ENCODE data around the gene SLC26A5. TPM values are rescaled to one million over a fixed set of nuclear protein-coding genes. Genes with fewer than 3 reads are reported as not detected.

SLC26A5 gene
- total RNA-seq, 1 experiment from 2014 or later, result 0.29 TPM

GRCh38 chr7:103398483-103399127 is 47.4 kb downstream of the SLC26A5 start:
- TF ChIP-seq, protein P1, sequence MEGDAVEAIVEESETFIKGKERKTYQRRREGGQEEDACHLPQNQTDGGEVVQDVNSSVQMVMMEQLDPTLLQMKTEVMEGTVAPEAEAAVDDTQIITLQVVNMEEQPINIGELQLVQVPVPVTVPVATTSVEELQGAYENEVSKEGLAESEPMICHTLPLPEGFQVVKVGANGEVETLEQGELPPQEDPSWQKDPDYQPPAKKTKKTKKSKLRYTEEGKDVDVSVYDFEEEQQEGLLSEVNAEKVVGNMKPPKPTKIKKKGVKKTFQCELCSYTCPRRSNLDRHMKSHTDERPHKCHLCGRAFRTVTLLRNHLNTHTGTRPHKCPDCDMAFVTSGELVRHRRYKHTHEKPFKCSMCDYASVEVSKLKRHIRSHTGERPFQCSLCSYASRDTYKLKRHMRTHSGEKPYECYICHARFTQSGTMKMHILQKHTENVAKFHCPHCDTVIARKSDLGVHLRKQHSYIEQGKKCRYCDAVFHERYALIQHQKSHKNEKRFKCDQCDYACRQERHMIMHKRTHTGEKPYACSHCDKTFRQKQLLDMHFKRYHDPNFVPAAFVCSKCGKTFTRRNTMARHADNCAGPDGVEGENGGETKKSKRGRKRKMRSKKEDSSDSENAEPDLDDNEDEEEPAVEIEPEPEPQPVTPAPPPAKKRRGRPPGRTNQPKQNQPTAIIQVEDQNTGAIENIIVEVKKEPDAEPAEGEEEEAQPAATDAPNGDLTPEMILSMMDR (conservative IDR thresholded peaks at IDR 0.05; ENCODE audit: low read depth, low read length), result no peak
- no peak for TF ChIP-seq EZH2phosphoT487 (IDR thresholded peaks at IDR 0.05; ENCODE audit: borderline replicate concordance, low read length)
- TF ChIP-seq EZH2 (IDR thresholded peaks at IDR 0.05; ENCODE audit: low read length, unreplicated experiment), result no peak
- Histone ChIP-seq H2AFZ (ENCODE audit: low read length) (no peak overlapping the region), H3K79me2 (ENCODE audit: low read length) (no peaks in the 10 kb centered on the region), H3K9me3 (ENCODE audit: low read length) (no peaks in the 10 kb centered on the region), H3K4me1 (ENCODE audit: insufficient read depth, low read length) (no peaks in the 10 kb centered on the region), H3K27me3 (ENCODE audit: low read length) (no peaks in the 10 kb centered on the region), H3K9ac (ENCODE audit: low read length) (no peak overlapping the region), H3K36me3 (ENCODE audit: low read depth, low read length) (no peaks in the 10 kb centered on the region), H3K27ac (ENCODE audit: low read length) (no peak overlapping the region), H4K20me1 (ENCODE audit: low read length) (no peaks in the 10 kb centered on the region), H3K4me3 (ENCODE audit: low read length) (no peak overlapping the region), H3K4me2 (ENCODE audit: low read length) (no peak overlapping the region), H3F3A (ENCODE audit: low read length, unreplicated experiment) (no peaks in the 10 kb centered on the region), H3K9me2 (replicated peaks; ENCODE audit: low read length) (no peaks in the 10 kb centered on the region)
- intact Hi-C loops (cut with micrococcal nuclease), result no loop called here
- BruUV-seq (replicated peaks), result no TSS peak
- ATAC-seq, result no peak
- POLR2A ChIA-PET (ENCODE audit: unreplicated experiment), result no interaction called here
- no peak for DNase-seq
- CTCF ChIA-PET, result interaction anchor here (0.5 kb wide), 1 partner anchor 86 kb away, joined by 3 read pairs; no protein-coding TSS in a partner anchor

- no peaks in the 10 kb centered on the region for H3K9me3 ChIP-seq (ENCODE audit: low read length)
- no peak overlapping the region for H3K9ac ChIP-seq (ENCODE audit: low read length)
- intact Hi-C loops (cut with micrococcal nuclease), result no loop called here
- no peak overlapping the region for H2AFZ ChIP-seq (ENCODE audit: low read length)
- H3K4me2 ChIP-seq (ENCODE audit: low read length), result no peak overlapping the region
- H3K27ac ChIP-seq (ENCODE audit: low read length), result no peak overlapping the region
- TF ChIP-seq EZH2 (IDR thresholded peaks at IDR 0.05; ENCODE audit: low read length, unreplicated experiment) (no peak), EZH2phosphoT487 (IDR thresholded peaks at IDR 0.05; ENCODE audit: borderline replicate concordance, low read length) (no peak)
- TF ChIP-seq, protein P1 (conservative IDR thresholded peaks at IDR 0.05; ENCODE audit: low read depth, low read length), result no peak
- DNase-seq, result no peak
- no peaks in the 10 kb centered on the region for H3K27me3 ChIP-seq (ENCODE audit: low read length)
- no peak overlapping the region for H3K4me3 ChIP-seq (ENCODE audit: low read length)
- no peak for ATAC-seq
- H4K20me1 ChIP-seq (ENCODE audit: low read length), result 0 out of 2 replicates have a peak, but pooled peaks cover 2% of the 10 kb centered on the region
- no peaks in the 10 kb centered on the region for H3K9me2 ChIP-seq (replicated peaks; ENCODE audit: low read length)
- H3K36me3 ChIP-seq (ENCODE audit: low read depth, low read length), result no peaks in the 10 kb centered on the region
- no peaks in the 10 kb centered on the region for H3F3A ChIP-seq (ENCODE audit: low read length, unreplicated experiment)
- BruUV-seq (replicated peaks), result no TSS peak
- ChIA-PET POLR2A (ENCODE audit: unreplicated experiment) (no interaction called here), CTCF (no interaction called here)
- peaks cover 18% of the 10 kb centered on the region for H3K4me1 ChIP-seq (ENCODE audit: insufficient read depth, low read length)
- H3K79me2 ChIP-seq (ENCODE audit: low read length), result no peaks in the 10 kb centered on the region
Observed at GRCh38 chr7:103396471-103396870, 49.5 kb downstream of the SLC26A5 start.

DNA sequence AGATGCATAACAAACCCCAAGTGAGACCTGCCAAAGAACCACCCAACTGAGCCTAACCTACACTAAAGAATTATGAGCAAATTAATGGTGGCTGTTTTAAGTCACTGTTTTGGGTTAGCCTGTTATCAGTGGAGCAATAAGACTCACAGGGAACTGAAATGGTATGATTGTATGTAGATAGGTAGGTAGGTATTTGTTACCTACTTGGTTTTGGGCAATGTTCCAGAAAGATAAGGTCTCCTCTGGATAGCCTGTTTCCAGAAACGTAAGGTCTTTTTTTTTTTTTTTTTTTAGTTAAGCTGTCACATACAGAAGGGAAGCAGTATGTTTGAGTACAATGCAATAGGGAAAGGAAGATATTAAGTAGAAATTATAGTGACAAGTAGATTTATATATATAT is 50.9 kb downstream of the SLC26A5 start:
- TF ChIP-seq, protein P1 (conservative IDR thresholded peaks at IDR 0.05; ENCODE audit: low read depth, low read length), result no peak
- no peak for TF ChIP-seq EZH2 (IDR thresholded peaks at IDR 0.05; ENCODE audit: low read length, unreplicated experiment)
- TF ChIP-seq EZH2phosphoT487 (IDR thresholded peaks at IDR 0.05; ENCODE audit: borderline replicate concordance, low read length), result no peak
- POLR2A ChIA-PET (ENCODE audit: unreplicated experiment), result interaction anchor here (0.6 kb wide), 2 partner anchors 115 to 1589 kb away, joined by 4 to 6 read pairs; no protein-coding TSS in a partner anchor
- H3K27me3 ChIP-seq (ENCODE audit: low read length), result no peaks in the 10 kb centered on the region
- no peaks in the 10 kb centered on the region for H3F3A ChIP-seq (ENCODE audit: low read length, unreplicated experiment)
- 0 out of 2 replicates have a peak, but pooled peaks cover 3% of the 10 kb centered on the region for H4K20me1 ChIP-seq (ENCODE audit: low read length)
- no peaks in the 10 kb centered on the region for H3K9me2 ChIP-seq (replicated peaks; ENCODE audit: low read length)
- CTCF ChIA-PET, result no interaction called here
- no peaks in the 10 kb centered on the region for H3K36me3 ChIP-seq (ENCODE audit: low read depth, low read length)
- no peak overlapping the region for H3K4me3 ChIP-seq (ENCODE audit: low read length)
- BruUV-seq (replicated peaks), result no TSS peak
- no peaks in the 10 kb centered on the region for H3K9me3 ChIP-seq (ENCODE audit: low read length)
- ATAC-seq, result no peak
- no peak overlapping the region for H3K27ac ChIP-seq (ENCODE audit: low read length)
- no peaks in the 10 kb centered on the region for H3K79me2 ChIP-seq (ENCODE audit: low read length)
- H3K4me1 ChIP-seq (ENCODE audit: insufficient read depth, low read length), result peaks cover 24% of the 10 kb centered on the region
- no peak for DNase-seq
- no peak overlapping the region for H3K9ac ChIP-seq (ENCODE audit: low read length)
- H3K4me2 ChIP-seq (ENCODE audit: low read length), result no peak overlapping the region
- intact Hi-C loops (cut with micrococcal nuclease), result no loop called here
- no peak overlapping the region for H2AFZ ChIP-seq (ENCODE audit: low read length)
